NCI-H128 (cell line): Measurements from ENCODE around the gene PIK3CG.
"Not testable (repeated sequence)": the region's sequence is repeated elsewhere in the genome, so short reads cannot be mapped to it uniquely, and the experiment has no call there.

Source experiments
- DNase-seq: peaks from one replicate; lab custom pipeline; 2025; ENCODE audit not compliant: unreplicated experiment; lab: John Stamatoyannopoulos, UW

The PIK3CG gene

GRCh38 chr7:106865130-106866041, at the start of gene PIK3CG:
Gene PIK3CG (plus strand): TSS chr7:106865282. CDS start chr7:106867562, 2,280 bp downstream.
- DNase-seq: no peak

- no peak for DNase-seq
Observed at GRCh38 chr7:106817098-106817497, 48.0 kb upstream of the PIK3CG start.

- DNase-seq: no peak
Observed at GRCh38 chr7:106818736-106819135, 46.3 kb upstream of the PIK3CG start.

GRCh38 chr7:106819546-106819945, 45.5 kb upstream of the PIK3CG start:
- DNase-seq: no peak

GRCh38 chr7:106820321-106821217, 44.5 kb upstream of the PIK3CG start:
- DNase-seq: no peak

GRCh38 chr7:106823631-106824030, 41.5 kb upstream of the PIK3CG start:
- DNase-seq: no peak

- DNase-seq: no peak
Observed at GRCh38 chr7:106824458-106824857, 40.6 kb upstream of the PIK3CG start.

GRCh38 chr7:106827626-106828025, 37.5 kb upstream of the PIK3CG start:
- DNase-seq: no peak

GRCh38 chr7:106829496-106829895, 35.6 kb upstream of the PIK3CG start:
- no peak for DNase-seq

- not testable (repeated sequence) for DNase-seq
Observed at GRCh38 chr7:106830896-106831295, 34.2 kb upstream of the PIK3CG start.

GRCh38 chr7:106836816-106837215, 28.3 kb upstream of the PIK3CG start:
- DNase-seq: no peak

- no peak for DNase-seq
Observed at GRCh38 chr7:106839511-106839910, 25.6 kb upstream of the PIK3CG start.

GRCh38 chr7:106840342-106840741, 24.7 kb upstream of the PIK3CG start:
- no peak for DNase-seq

- peak; percentile 66 for DNase-seq
Observed at GRCh38 chr7:106841896-106842390, 23.1 kb upstream of the PIK3CG start.

- DNase-seq: no peak
Observed at GRCh38 chr7:106844279-106844997, 20.6 kb upstream of the PIK3CG start.

- no peak for DNase-seq
Observed at GRCh38 chr7:106848049-106848448, 17.0 kb upstream of the PIK3CG start.

GRCh38 chr7:106848851-106849442, 16.1 kb upstream of the PIK3CG start:
- DNase-seq: no peak

- not testable (repeated sequence) for DNase-seq
Observed at GRCh38 chr7:106851632-106852031, 13.4 kb upstream of the PIK3CG start.

- DNase-seq: no peak
Observed at GRCh38 chr7:106853250-106853908, 11.7 kb upstream of the PIK3CG start.

GRCh38 chr7:106855540-106856132, 9.4 kb upstream of the PIK3CG start:
- DNase-seq: no peak
